Measurements from ENCODE around the gene LAPTM4A. TPM values are rescaled to one million over a fixed set of nuclear protein-coding genes. Genes with fewer than 3 reads are reported as not detected.

The LAPTM4A gene
- total RNA-seq, 3 donors from 2014 or later: 199 to 349 (median 264) TPM

DNA sequence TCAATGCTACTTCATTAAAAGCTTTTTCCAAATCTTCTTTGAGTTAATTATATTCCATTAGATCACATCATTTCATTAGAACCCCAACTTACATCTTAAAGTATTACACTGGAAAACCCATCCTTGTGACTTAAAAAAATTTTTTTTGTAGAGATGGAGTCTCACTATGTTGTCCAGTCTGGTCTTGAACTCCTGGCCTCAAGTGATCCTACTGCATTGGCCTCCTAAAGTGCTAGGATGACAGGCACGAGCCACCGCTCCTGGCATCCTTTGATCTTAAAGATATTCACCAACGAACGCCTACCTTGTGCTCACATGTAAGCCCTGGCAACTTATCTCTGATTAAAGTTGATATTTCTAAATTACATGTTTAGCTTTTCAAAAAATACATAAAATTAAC is 6.7 kb downstream of the LAPTM4A start:
- Histone ChIP-seq H3K27me3 (no peaks in the 10 kb centered on the region), H3K4me1 (peaks cover 0 to 8% of the 10 kb centered on the region in 2 donors), H3K27ac (no peak overlapping the region), H3K9me3 (no peaks in the 10 kb centered on the region), H3K36me3 (no peaks in the 10 kb centered on the region), H3K4me3 (no peak overlapping the region)
- DNase-seq (ENCODE audit: low spot score in 2 of 2): no peak
- TF ChIP-seq, protein P1, sequence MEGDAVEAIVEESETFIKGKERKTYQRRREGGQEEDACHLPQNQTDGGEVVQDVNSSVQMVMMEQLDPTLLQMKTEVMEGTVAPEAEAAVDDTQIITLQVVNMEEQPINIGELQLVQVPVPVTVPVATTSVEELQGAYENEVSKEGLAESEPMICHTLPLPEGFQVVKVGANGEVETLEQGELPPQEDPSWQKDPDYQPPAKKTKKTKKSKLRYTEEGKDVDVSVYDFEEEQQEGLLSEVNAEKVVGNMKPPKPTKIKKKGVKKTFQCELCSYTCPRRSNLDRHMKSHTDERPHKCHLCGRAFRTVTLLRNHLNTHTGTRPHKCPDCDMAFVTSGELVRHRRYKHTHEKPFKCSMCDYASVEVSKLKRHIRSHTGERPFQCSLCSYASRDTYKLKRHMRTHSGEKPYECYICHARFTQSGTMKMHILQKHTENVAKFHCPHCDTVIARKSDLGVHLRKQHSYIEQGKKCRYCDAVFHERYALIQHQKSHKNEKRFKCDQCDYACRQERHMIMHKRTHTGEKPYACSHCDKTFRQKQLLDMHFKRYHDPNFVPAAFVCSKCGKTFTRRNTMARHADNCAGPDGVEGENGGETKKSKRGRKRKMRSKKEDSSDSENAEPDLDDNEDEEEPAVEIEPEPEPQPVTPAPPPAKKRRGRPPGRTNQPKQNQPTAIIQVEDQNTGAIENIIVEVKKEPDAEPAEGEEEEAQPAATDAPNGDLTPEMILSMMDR (IDR thresholded peaks at IDR 0.05): no peak
- no peak for TF ChIP-seq POLR2AphosphoS5 (IDR thresholded peaks at IDR 0.05)
- TF ChIP-seq POLR2A (IDR thresholded peaks at IDR 0.05): no peak
- intact Hi-C loops (cut with DNase I; ENCODE audit: low total_unique reads): no loop called here

DNA sequence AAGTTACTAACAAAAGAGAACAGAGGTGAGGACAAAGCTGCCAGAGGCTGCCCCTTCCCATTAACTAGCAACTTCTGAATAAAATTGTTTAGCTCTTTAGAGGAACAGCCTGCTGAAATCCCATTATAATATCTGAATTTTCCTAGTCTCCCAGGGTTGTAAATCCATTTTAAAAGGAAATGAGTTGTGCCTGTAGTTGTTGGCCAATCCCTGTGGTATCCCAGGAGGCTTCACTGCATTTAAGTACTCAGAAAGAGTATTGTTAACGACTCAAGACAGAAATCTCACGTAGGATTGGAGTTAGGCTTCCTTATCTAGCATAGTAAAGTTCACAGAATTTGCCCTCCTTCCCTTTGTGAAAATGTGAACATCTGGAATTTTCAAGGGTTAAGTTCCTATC is 8.9 kb downstream of the LAPTM4A start:
- no peak for DNase-seq (ENCODE audit: low spot score in 2 of 2)
- Histone ChIP-seq H3K9me3 (no peaks in the 10 kb centered on the region), H3K27ac (peak overlapping the region in 1 of 2 donors; percentile 17), H3K36me3 (no peaks in the 10 kb centered on the region), H3K4me1 (peaks cover 0 to 3% of the 10 kb centered on the region in 2 donors), H3K27me3 (no peaks in the 10 kb centered on the region), H3K4me3 (no peak overlapping the region)
- intact Hi-C loops (cut with DNase I; ENCODE audit: low total_unique reads): no loop called here
- TF ChIP-seq POLR2A (IDR thresholded peaks at IDR 0.05) (no peak), POLR2AphosphoS5 (IDR thresholded peaks at IDR 0.05) (no peak)
- TF ChIP-seq, protein P1 (IDR thresholded peaks at IDR 0.05): no peak

DNA sequence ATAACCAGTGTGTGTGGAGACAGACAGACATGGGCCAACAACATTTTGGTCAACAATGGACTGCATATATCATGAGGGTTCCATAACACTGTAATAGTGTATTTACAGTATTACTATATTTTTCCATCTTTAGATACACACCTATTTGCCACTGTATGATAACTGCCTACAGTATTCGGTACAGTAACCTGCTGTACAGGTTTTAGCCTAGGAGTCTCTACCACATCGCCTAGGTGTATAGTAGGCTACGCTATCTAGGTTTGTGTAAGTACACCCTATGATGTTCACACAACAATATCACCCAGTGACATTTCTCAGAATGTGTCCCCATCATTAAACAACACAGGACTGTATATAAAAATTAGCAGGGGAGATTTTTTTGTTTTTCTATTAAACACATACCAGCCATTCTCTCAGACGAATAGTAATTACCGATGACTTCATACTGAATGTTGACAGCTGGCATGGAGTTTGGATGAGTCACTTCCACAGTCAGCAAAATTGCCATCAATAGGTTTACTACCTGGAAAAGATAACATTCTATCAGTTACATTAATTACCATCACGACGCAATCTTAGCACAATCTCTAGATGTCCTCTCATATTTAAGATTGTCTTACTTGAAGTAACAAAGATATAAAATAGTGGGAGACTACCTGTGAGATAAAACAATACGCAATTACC is 10.8 kb downstream of the LAPTM4A start:
- Histone ChIP-seq H3K27ac (no peak overlapping the region), H3K36me3 (peaks cover 4% of the 10 kb centered on the region), H3K4me1 (peaks cover 0 to 3% of the 10 kb centered on the region in 2 donors), H3K27me3 (no peaks in the 10 kb centered on the region), H3K4me3 (no peak overlapping the region), H3K9me3 (no peaks in the 10 kb centered on the region)
- DNase-seq (ENCODE audit: low spot score in 2 of 2): no peak
- intact Hi-C loops (cut with DNase I; ENCODE audit: low total_unique reads): no loop called here
- TF ChIP-seq, protein P1 (IDR thresholded peaks at IDR 0.05): no peak
- TF ChIP-seq POLR2A (IDR thresholded peaks at IDR 0.05) (no peak), POLR2AphosphoS5 (IDR thresholded peaks at IDR 0.05) (no peak)

GRCh38 chr2:20037660-20038059 is 13.8 kb downstream of the LAPTM4A start:
- Histone ChIP-seq H3K9me3 (no peaks in the 10 kb centered on the region), H3K36me3 (peaks cover 17% of the 10 kb centered on the region), H3K4me1 (peaks cover 0 to 3% of the 10 kb centered on the region in 2 donors), H3K27ac (no peak overlapping the region), H3K27me3 (no peaks in the 10 kb centered on the region), H3K4me3 (no peak overlapping the region)
- TF ChIP-seq, protein P1 (IDR thresholded peaks at IDR 0.05): no peak
- intact Hi-C loops (cut with DNase I; ENCODE audit: low total_unique reads): no loop called here
- DNase-seq (ENCODE audit: low spot score in 2 of 2): no peak

- DNase-seq (ENCODE audit: low spot score in 2 of 2): no peak
- intact Hi-C loops (cut with DNase I; ENCODE audit: low total_unique reads): no loop called here
- Histone ChIP-seq H3K4me1 (no peaks in the 10 kb centered on the region), H3K27me3 (no peaks in the 10 kb centered on the region), H3K4me3 (no peak overlapping the region), H3K36me3 (peaks cover 17% of the 10 kb centered on the region), H3K9me3 (no peaks in the 10 kb centered on the region), H3K27ac (no peak overlapping the region)
- TF ChIP-seq, protein P1 (IDR thresholded peaks at IDR 0.05): no peak
- TF ChIP-seq POLR2A (IDR thresholded peaks at IDR 0.05) (no peak), POLR2AphosphoS5 (IDR thresholded peaks at IDR 0.05) (no peak)
Observed at GRCh38 chr2:20035955-20036666, 15.3 kb downstream of the LAPTM4A start.

Data from breast epithelium (tissue), 4 donors.